Body of pancreas (tissue), 4 donors: ENCODE results near the gene PHF12.

Experiments used
- POLR2A ChIP-seq, 3 donors: fragments of 450-650 bp; IDR thresholded peaks; one replicate each; pipeline ENCODE4 v1.6.1; 2016; ENCODE audit warnings: antibody characterized with exemption in 3 of 3, mild to moderate bottlenecking in 2 of 3
- TF ChIP-seq, protein P1 (sequence below), 7 experiments: fragments of 450-650 bp in 4 of 7; fragments of 200-600 bp in 3 of 7; sonication (generic) in 3 of 7; IDR thresholded peaks; one replicate each; pipeline ENCODE4 v1.5.1; 2016 to 2019; ENCODE audit warnings: antibody characterized with exemption in 7 of 7

DNA sequence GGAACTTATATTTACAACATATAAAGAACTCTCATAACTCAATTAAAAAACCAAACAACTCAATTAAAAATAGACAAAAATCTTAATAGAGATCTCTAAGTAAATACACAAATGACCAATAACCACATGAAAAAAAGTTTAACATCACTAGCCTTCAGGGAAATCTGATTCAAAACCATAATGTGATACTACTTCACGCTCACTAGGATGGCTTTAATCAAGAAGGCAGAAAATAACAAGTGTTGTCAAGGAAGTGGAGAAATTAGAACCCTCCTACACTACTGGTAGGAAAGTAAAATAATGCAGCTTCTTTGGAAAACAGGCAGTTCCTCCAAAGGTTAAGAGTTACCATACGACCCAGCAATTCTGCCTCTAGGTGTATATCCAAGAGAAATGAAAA is 8.4 kb downstream of the PHF12 start:
- TF ChIP-seq, protein P1, sequence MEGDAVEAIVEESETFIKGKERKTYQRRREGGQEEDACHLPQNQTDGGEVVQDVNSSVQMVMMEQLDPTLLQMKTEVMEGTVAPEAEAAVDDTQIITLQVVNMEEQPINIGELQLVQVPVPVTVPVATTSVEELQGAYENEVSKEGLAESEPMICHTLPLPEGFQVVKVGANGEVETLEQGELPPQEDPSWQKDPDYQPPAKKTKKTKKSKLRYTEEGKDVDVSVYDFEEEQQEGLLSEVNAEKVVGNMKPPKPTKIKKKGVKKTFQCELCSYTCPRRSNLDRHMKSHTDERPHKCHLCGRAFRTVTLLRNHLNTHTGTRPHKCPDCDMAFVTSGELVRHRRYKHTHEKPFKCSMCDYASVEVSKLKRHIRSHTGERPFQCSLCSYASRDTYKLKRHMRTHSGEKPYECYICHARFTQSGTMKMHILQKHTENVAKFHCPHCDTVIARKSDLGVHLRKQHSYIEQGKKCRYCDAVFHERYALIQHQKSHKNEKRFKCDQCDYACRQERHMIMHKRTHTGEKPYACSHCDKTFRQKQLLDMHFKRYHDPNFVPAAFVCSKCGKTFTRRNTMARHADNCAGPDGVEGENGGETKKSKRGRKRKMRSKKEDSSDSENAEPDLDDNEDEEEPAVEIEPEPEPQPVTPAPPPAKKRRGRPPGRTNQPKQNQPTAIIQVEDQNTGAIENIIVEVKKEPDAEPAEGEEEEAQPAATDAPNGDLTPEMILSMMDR (IDR thresholded peaks at IDR 0.05) = no peak
- no peak for TF ChIP-seq POLR2A (IDR thresholded peaks at IDR 0.05)
